DLD1 (cell line): ENCODE measurements around the gene DCBLD2.

Source experiments
- in situ Hi-C: cut with HindIII; loops from 2 replicates; pipeline ENCODE4 v1.10.0; 2017; ENCODE audit warnings: low sequenced_read_pairs

DCBLD2 gene, protein sequence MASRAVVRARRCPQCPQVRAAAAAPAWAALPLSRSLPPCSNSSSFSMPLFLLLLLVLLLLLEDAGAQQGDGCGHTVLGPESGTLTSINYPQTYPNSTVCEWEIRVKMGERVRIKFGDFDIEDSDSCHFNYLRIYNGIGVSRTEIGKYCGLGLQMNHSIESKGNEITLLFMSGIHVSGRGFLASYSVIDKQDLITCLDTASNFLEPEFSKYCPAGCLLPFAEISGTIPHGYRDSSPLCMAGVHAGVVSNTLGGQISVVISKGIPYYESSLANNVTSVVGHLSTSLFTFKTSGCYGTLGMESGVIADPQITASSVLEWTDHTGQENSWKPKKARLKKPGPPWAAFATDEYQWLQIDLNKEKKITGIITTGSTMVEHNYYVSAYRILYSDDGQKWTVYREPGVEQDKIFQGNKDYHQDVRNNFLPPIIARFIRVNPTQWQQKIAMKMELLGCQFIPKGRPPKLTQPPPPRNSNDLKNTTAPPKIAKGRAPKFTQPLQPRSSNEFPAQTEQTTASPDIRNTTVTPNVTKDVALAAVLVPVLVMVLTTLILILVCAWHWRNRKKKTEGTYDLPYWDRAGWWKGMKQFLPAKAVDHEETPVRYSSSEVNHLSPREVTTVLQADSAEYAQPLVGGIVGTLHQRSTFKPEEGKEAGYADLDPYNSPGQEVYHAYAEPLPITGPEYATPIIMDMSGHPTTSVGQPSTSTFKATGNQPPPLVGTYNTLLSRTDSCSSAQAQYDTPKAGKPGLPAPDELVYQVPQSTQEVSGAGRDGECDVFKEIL

DNA sequence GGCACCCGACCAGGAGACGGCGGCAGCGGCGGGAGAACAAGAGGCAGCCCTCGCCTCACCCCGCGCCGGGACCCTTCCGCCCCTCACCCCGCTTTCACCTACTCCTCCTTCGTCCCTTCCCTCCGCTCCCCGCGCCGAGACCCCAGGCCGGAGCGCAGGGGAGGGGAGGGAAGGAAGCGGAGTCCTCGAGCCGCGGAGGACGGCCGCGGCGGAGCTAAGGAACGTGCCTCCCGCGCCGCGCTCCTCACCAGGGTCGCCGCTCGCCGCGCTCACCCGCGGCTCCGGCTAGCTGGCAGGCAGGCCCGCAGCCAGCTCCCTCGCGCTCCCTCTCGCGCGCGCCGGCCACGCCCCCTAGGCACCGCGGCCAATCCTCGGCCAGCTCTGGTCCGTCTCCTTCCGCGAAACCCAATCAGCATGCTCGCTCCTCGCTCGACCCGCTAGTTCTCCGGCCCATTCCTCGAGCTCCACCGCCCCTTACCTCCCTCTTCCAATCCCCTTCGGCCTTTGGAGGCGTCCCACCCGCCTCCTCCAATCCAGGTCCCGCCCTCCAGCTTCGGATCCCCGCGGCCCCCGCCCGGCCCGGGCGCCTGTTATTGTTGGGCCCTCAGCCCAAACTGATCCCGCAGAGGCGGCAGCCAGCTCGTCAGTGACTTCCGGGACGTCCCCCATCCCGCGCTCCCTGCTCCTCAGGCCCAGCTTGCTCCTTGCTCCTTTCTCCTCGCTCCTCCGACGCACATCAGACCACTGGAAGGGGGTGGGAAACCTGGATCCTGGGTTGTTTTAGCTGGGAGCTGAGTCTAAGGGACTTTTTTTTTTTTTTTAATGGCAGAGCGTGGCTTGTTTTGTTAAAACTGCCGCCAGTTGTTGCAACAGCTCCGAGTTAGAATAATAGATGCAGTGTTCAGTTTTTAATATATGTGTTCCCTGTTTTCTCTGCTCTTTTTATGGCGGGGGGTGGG, at the start of gene DCBLD2:
Gene DCBLD2 (minus strand): TSS at position 304 of the 959 bp plus-strand sequence. CDS start 369 bp downstream, outside the sequence.
- in situ Hi-C loops, result no loop called here

DNA sequence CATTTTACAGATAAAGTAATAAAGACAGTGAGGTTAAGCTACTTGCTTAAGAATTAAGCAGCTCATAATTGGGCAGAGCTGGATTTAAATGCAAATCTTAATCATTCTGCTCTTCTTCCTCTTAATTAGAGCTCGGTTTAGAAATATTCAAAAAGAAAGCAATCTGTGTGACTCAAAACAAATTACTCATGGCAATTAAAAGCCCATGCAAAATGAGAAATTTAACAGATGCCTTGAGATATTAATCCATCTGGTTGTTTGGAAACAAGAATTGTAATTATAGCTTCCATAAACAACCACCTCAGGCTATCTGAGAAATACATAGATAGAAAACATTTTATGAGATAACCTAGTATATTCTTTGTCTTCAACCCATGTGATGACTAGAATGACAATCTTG, 44.2 kb upstream of the DCBLD2 start:
- in situ Hi-C loops, result no loop called here

DNA sequence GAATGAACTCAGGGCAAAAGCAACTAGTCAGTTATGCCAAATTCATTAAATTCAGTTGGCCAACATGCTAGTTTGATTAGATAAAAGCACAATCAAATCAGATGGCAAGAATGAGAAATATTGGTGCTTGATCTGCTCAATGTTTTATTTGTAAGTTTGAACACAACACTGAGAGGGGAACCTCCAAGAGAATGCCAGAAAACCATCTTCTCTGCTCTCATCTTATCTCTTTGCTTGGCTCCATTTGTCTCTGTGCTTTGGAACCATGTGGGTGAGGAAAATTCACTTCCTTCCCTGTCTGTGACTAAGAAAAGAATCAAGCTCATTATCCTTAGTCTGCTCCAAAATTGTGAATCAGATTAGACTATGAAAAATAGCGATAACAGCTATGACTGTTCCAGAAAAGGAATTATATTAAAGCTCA, 43.6 kb upstream of the DCBLD2 start:
- in situ Hi-C loops, result no loop called here

DNA sequence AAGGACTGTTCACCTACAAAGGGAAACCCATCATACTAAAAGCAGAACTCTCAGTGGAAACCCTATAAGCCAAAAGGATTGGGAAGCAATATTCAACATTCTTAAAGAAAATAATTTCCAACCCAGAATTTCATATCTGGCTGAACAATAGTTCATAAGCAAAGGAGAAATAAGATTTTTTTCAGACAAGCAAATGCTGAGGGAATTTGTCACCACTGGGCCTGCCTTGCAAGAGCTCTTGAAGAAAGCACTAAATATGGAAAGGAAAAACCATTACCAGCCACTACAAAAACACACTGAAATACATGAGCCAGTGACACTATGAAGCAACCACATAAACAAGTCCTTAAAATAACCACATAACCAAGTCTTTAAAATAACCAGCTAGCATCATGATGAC, 28.9 kb upstream of the DCBLD2 start:
- in situ Hi-C loops, result no loop called here

DNA sequence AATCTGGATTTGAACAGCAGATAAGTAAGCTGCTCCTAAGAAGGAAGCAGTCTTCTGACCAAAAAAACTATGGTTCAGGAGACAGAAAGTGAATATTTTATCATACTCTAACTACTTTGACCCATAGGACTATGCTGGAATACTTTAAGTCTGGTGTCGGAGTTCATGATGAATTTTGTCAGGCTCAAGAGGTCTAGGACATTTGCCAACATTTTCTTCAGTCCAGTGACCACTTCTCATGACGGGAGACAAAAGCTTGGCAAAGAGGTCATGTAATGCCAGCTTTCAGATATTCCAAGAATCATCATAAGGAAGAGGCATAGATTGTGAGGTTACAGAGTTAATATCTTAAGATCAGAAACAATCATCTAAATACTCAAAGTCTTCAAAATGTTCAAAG, 20.5 kb upstream of the DCBLD2 start:
- in situ Hi-C loops, result no loop called here

DNA sequence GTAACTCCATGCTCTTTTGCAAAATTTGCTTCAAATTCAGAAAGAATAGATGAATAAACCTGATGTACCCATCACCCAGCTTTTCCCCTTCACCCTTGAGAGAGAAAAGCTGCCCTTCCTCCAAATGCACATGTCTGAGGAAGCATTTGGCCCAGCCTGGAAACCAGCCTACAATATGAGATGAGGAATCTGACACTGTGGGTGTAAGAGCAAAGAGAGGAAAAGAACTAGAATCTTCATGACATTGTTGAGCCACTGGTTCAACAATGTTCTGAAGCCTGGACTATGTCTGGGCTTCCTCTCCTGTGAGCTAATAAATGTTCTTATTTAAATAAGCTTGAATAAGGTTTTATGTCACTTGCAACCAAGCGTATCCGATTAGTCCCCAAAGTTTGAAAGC, 18.7 kb upstream of the DCBLD2 start:
- in situ Hi-C loops, result no loop called here

DNA sequence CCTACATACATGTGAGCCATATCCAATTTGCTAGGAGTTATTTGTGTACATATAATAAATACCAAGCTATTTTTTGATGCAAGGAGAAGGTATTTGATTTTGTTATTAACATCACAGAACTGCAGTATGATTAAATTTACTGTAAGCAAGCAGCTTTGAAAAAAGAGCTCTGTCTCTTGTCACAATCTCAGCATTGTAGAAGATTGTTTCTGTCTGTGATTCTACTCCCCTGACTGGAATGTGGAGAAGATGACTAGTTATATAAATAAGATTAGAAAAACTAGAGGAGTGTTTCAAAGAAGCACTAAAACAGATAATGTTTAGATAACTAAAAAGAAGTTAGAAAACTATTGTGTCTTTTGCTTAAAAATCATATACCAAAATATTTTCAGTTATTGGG, 17.1 kb upstream of the DCBLD2 start:
- in situ Hi-C loops, result no loop called here

DNA sequence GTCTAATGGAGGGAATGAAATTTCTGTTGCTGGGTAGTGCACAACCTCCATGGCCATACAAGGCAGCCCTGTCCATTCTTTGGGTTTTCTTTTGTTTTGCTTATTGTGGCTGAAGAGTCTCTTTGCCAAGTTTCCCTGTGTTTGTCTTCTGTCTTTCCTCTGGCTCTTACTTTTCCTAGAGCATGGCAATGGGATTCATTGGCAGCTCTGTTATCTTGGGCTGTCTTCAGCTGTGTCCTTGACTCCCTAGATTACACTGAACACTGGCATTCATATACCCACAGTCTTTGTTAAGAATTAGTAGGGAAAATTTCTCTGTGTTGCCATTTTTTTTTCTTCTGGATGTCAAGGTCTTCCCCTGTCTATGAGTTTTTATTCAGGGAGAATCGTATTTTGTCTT, 16.1 kb upstream of the DCBLD2 start:
- in situ Hi-C loops, result no loop called here

DNA sequence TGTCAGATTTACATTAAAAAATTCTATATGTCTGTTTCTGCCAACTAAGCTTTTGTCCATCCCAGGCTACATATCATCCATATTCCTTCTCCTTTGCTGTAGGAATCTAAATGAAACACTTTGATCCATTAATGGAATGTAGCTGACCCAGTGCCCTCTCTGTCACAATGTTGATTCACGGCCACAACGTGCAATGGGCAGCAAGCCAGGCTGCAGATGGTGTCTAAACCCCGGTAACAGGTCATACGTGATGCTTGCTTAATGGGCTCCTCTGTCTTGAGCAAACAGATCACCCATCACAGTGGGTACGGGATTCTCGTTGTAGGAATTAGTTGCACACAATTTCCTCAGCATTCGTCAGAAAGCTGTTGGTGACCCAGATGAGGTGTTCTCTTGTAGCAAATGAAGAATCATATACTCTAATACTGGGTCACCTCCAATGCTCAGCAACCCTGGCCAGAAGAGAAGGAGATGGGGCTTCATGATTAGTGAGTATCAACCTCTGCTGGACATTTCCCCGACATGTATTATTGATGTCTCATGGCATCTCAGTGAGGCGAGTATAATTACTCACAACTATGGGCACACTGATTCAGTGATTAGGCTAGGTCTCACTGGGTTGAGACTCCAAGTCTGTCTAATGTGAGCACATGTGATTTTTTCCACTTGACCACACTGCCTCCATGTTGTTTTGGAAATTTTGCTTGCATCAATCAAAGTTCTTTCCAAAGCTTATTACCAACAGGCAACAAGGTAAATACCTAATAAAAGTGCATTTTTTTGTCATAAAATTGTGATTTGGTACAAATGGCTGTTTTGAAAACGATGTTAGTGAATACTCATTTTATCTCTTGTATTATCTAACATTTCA, 12.9 kb upstream of the DCBLD2 start:
- in situ Hi-C loops, result no loop called here

DNA sequence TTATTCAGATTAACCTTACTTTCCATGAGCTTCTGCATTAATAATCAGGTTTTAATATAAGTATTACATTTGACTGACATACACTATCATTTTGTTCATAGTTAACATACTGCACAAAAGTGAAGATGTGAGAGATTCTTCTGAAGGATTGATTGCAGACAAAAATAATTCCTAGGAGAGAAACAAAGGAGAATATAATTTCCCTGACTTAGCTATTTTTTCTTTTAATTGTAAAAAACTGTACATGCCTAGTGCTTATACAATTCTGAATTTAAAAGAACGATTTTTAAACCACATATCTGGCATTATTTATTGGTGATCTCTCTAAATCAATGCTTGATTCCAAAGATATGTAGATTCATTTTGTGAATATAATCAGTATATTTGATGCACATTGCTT, 11.0 kb upstream of the DCBLD2 start:
- in situ Hi-C loops, result no loop called here

DNA sequence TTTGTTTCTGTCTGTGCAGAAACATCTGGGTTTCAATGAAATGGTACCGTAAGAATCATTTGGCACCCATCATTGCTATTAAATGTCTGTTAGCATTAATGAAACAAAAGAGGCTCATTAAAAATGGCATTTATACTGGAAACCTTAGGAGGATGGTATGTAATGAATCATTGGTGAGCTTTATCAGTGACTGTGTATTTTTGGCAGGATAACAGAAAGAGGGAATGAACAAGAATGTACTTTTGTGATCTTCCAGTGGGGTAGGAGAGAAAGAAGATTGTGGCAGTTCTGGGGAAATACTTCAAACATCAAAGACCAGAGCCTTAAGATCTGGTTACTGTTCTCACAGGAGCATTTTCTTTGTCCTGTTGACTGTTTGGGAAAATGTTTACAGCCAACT, 4.7 kb upstream of the DCBLD2 start:
- in situ Hi-C loops, result no loop called here

DNA sequence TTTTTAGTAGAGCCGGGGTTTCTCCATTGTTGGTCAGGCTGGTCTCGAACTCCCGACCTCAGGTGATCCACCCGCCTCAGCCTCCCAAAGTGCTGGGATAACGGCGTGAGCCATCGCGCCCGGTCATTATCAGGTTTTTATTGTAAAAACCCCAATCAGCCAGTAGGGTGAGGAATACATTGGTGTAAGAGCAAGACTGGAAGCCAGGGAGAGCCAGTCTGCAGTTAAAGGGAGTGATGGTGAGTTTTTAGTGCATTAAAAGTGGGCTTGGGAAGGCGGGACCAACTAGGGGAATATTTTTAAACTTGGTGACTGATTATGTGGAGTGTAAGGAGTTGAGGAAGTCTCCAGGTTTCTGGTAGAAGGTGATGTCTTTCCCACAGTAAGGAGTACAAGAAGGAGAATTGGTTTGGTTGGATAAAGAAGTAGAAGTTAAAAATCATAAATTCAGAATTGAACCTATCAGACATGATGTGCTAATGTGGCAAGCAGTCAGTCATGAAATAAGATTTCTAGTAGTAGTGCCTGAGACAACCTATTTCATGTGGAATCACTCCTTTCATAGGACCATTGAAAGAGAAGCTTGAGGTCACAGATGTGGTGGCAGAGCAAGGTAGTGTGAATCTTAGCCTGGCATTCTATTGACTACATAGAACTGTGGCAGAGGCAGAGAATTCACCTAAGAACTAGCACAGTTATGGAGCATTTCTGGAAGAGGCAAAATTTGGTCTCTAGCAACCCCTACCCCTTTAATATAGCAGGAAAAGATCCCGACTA, 2.4 kb upstream of the DCBLD2 start:
- in situ Hi-C loops, result no loop called here

DNA sequence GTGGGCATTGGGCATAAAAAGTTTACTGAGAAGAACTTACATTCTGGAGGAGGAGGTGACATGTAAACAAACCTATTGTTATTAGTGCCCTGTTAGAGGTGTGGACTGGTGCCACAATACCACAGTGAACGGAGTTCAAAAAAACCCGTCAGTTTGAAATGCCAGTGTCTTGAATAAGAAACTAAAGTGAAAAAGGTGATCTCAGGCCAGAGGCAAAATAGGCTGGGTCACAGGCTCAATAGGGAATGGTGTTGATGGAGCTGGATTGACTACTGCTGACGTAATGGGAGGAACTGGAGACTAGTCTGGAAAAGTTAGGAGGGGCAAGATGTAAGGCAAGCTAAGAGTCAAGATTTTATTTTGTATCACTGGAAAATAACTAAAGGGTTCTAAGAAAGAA, 1.6 kb upstream of the DCBLD2 start:
- in situ Hi-C loops, result no loop called here

DNA sequence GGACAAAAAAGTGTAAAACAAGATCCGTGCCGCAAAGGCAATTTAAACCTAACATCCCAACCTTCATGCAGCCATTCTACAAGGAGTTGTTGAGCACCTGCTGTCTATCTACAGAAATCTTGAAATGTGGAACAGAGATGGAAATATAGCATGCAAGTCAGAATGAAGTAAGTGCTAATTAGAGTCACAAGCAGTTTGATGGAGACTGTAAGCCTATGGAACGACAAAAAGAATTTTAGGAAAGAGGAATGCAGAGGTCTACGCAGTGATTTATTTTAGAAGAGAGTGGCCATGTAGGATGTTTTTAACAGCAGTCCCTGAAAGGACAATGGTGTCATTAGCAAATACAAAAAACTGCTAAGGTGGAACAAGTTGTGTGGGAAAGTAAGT, 851 bp upstream of the DCBLD2 start:
- in situ Hi-C loops, result no loop called here

DNA sequence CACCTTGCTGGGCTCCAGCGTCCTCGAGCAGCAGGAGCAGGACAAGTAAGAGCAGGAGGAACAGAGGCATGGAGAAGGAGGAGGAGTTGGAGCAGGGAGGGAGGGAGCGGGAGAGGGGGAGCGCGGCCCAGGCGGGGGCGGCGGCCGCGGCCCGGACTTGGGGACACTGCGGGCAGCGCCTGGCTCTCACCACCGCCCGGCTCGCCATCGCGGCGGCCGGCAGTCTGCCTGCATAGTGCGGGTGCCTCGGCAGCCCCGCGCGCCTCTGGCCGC, 440 bp downstream of the DCBLD2 start:
- in situ Hi-C loops, result no loop called here

DNA sequence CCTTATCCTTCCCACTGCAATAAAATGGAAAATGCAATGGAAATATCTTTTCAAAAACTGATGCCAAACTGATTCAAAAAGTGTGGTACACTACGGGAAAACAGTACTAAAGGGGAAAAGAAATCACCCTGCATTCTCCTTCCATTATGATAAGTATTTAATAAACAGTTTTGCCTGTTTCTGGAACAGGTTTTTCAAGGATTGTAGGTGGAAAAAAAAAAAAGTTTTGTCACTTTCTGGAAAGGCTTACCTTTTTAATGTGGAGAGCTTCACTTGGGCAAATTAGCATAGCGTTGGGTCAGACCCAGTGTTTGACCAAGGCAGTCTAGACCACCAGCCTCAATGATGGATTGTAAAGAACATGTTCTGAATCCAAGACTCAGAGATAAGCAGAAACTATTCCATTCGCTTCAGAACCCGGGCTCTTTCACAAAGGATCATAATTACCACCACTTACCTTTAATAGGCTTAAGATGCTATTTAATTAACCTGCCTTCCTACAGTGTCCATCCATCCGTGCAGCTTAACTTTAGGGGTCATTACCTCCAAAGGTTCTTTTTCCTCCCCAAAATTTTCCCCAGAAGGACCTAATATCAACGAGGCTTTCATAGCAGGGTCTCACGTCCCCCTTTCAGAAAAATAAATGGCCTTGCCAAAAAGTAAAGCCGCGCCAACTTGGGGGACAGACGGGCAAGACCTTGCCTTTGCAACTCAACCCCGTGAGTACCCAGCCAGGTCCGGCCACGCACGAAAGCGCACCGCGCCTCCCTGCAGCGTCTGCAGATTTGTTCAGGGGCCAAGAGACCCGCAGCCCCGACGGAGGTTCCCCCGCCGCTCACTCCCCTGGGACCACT, 1.0 kb downstream of the DCBLD2 start:
- in situ Hi-C loops, result no loop called here

DNA sequence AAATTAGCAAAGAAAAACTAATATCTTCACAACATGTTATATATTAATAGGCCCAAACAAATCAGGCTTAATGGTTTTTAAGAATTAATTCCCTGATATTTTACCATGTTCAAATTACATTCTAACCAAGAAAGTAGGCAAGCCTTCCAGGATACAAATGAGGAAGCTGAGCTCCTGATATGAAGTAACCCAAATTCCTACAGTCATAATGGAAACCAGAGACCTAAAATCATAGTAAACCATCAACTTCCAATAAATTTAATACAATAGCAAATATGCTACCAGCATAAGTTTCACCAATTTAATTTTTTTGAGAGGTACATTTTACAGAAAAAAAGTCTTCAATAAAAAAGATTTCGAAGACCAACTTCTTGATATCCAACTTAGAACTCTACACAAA, 3.8 kb downstream of the DCBLD2 start:
- in situ Hi-C loops, result no loop called here

DNA sequence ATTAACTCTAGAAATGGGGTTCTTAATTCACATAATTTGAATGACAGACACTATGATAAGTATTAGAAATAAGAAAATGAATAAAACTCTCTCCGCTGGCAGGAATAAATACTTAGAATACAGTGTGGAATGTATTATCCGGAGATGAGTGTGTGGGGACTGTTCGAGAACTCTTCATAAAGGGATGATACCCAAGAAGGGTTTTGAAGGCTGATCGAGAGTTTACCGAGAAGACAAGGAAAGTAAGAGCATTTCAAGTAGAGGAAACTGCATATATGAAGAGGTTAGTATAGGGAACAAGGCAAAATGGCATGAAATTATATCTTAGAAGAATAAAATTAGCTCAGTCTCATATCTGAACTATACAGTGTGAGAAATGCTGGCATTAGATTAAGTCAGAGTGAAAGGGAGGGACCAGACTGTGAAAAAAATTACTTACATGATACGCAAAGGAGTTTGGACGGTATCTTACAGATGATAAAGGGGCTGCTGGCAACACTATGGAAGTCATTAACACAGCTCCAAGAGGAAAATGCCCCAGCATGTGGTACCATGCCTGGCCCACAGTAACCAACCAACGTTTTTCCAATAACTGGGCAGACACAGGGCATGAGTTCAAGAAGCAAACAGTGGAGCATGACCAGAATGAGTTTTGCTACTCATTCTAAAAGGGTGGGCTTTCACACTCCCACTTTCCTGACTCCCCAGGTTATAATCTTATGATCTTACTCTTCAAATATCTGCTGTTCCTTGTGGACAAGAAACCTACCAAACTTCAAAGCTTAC, 6.5 kb downstream of the DCBLD2 start:
- in situ Hi-C loops, result no loop called here
